Fibroblast of lung (primary cell): ENCODE measurements around the gene RPGRIP1. TPM values are rescaled to one million over a fixed set of nuclear protein-coding genes. Genes with fewer than 3 reads are reported as not detected.

Experiments used
- DNase-seq, 2 donors: peaks; one replicate each; pipeline versions ENCODE4 v3.0.0 to v3.0.0-alpha.2; 2010; ENCODE audit warnings: low read depth in 2 of 2
- H2AFZ ChIP-seq: 2 replicates; pipeline ENCODE4 v1.5.1; 2012; ENCODE audit warnings: low read length, control low read depth, inconsistent platforms
- H3K27ac ChIP-seq: 2 replicates; pipeline ENCODE4 v1.5.1; 2011; ENCODE audit warnings: low read length, control low read depth; ENCODE audit not compliant: insufficient read depth
- H3K27me3 ChIP-seq: 2 replicates; pipeline ENCODE4 v1.5.1; 2011; ENCODE audit warnings: mild to moderate bottlenecking, low read length; ENCODE audit not compliant: control insufficient read depth, insufficient read depth
- H3K36me3 ChIP-seq: 2 replicates; pipeline ENCODE4 v1.5.1; 2011; ENCODE audit warnings: low read length; ENCODE audit not compliant: control insufficient read depth, insufficient read depth
- H3K4me1 ChIP-seq: 2 replicates; pipeline ENCODE4 v1.5.1; 2011; ENCODE audit warnings: low read length; ENCODE audit not compliant: control insufficient read depth, insufficient read depth; ENCODE audit errors: extremely low read depth
- H3K4me2 ChIP-seq: 2 replicates; pipeline ENCODE4 v1.5.1; 2011; ENCODE audit warnings: low read length, control low read depth; ENCODE audit not compliant: insufficient read depth; ENCODE audit errors: extremely low read depth
- H3K4me3 ChIP-seq, 4 experiments: fragments of 200-600 bp in 1 of 4; sonication (generic) in 1 of 4; replicated peaks in 1 of 4; 2 replicates each; pipeline ENCODE4 v1.5.1; 2011 to 2016; ENCODE audit warnings: low read length in 4 of 4, low read depth in 3 of 4, mild to moderate bottlenecking in 3 of 4, control low read depth in 2 of 4, inconsistent platforms in 1 of 4, mixed read lengths in 1 of 4; ENCODE audit not compliant: insufficient read depth in 1 of 4; ENCODE audit errors: control extremely low read depth in 1 of 4
- H3K79me2 ChIP-seq: 2 replicates; pipeline ENCODE4 v1.5.1; 2012; ENCODE audit warnings: mild to moderate bottlenecking, low read length, inconsistent platforms; ENCODE audit not compliant: control insufficient read depth, insufficient read depth
- H3K9ac ChIP-seq: 2 replicates; pipeline ENCODE4 v1.5.1; 2011; ENCODE audit warnings: mild to moderate bottlenecking, low read length, control low read depth; ENCODE audit not compliant: insufficient read depth
- H3K9me3 ChIP-seq: 2 replicates; pipeline ENCODE4 v1.5.1; 2012; ENCODE audit warnings: low read depth, low read length; ENCODE audit not compliant: control insufficient read depth, insufficient read depth
- H4K20me1 ChIP-seq: 2 replicates; pipeline ENCODE4 v1.5.1; 2011; ENCODE audit warnings: low read length; ENCODE audit not compliant: control insufficient read depth, insufficient read depth; ENCODE audit errors: extremely low read depth
- CTCF ChIP-seq, 2 donors: IDR thresholded peaks in 1 of 2; conservative IDR thresholded peaks in 1 of 2; 1 replicate in 1 of 2; 2 replicates in 1 of 2; pipeline ENCODE4 v1.5.1; 2011 to 2012; ENCODE audit warnings: low read length in 2 of 2, control low read depth in 1 of 2, inconsistent platforms in 1 of 2, low read depth in 1 of 2, mild to moderate bottlenecking in 1 of 2
- EZH2 ChIP-seq: IDR thresholded peaks from 2 replicates; pipeline ENCODE4 v1.5.1; 2012; ENCODE audit warnings: low read length, control low read depth, mild to moderate bottlenecking; ENCODE audit errors: missing control alignments
- polyA plus RNA-seq, 2 donors: library from polyadenylated mRNA; depleted of rRNA in 1 of 2; stranded (reverse) in 1 of 2; unstranded in 1 of 2; fragments of >200 nt; gene quantifications; 2 replicates each; pipeline ENCODE4 v1.2.1, GENCODE V29; 2011 to 2012; ENCODE audit warnings: missing spikeins in 1 of 2
- total RNA-seq: library from RNA; depleted of rRNA; stranded (reverse); fragments of >200 nt; gene quantifications from 2 replicates; pipeline ENCODE4 v1.2.1, GENCODE V29; 2014

RPGRIP1 gene
- total and polyA plus RNA-seq, 2 donors (not counting 1 experiment from before 2014, with no cell fraction given) = under 0.01 to 0.32 TPM

GRCh38 chr14:21234112-21234511 lies 45.8 kb upstream of the RPGRIP1 start:
- H3K27ac ChIP-seq = no peak overlapping the region
- peaks cover 99% of the 10 kb centered on the region for H3K79me2 ChIP-seq
- no peaks in the 10 kb centered on the region for H4K20me1 ChIP-seq

GRCh38 chr14:21236948-21237797 lies 42.7 kb upstream of the RPGRIP1 start:
- no peak for TF ChIP-seq EZH2
- no peak for TF ChIP-seq CTCF (conservative IDR thresholded peaks at IDR 0.05 in 1 of 2, IDR thresholded peaks at IDR 0.05 in 1 of 2; ENCODE audit: low read depth in 1 of 2, low read length in 2 of 2)
- peaks cover 7% of the 10 kb centered on the region for H3K36me3 ChIP-seq

More at GRCh38 chr14:21234112-21234511, 45.8 kb upstream of the RPGRIP1 start:
- TF ChIP-seq EZH2 (no peak), CTCF (conservative IDR thresholded peaks at IDR 0.05 in 1 of 2, IDR thresholded peaks at IDR 0.05 in 1 of 2; ENCODE audit: low read depth in 1 of 2, low read length in 2 of 2) (no peak)
- peaks cover 18% of the 10 kb centered on the region for H3K36me3 ChIP-seq
- no peaks in the 10 kb centered on the region for H3K9me3 ChIP-seq
- no peaks in the 10 kb centered on the region for H3K27me3 ChIP-seq
- H2AFZ ChIP-seq = no peak overlapping the region
- no peak overlapping the region for H3K4me2 ChIP-seq
- no peak overlapping the region for H3K9ac ChIP-seq
- H3K4me1 ChIP-seq = no peaks in the 10 kb centered on the region
- no peak for DNase-seq
- no peak overlapping the region for H3K4me3 ChIP-seq

GRCh38 chr14:21238823-21239518 lies 40.9 kb upstream of the RPGRIP1 start:
- no peaks in the 10 kb centered on the region for H3K9me3 ChIP-seq
- no peak overlapping the region for H3K4me3 ChIP-seq
- no peak overlapping the region for H3K27ac ChIP-seq
- no peaks in the 10 kb centered on the region for H4K20me1 ChIP-seq
- H3K36me3 ChIP-seq = no peaks in the 10 kb centered on the region
- no peaks in the 10 kb centered on the region for H3K27me3 ChIP-seq
- DNase-seq = no peak
- H3K4me1 ChIP-seq = no peaks in the 10 kb centered on the region
- no peak overlapping the region for H3K4me2 ChIP-seq
- no peak overlapping the region for H3K9ac ChIP-seq
- no peak for TF ChIP-seq CTCF (conservative IDR thresholded peaks at IDR 0.05 in 1 of 2, IDR thresholded peaks at IDR 0.05 in 1 of 2; ENCODE audit: low read depth in 1 of 2, low read length in 2 of 2)
- no peak for TF ChIP-seq EZH2
- H3K79me2 ChIP-seq = peaks cover 99% of the 10 kb centered on the region
- no peak overlapping the region for H2AFZ ChIP-seq

More at GRCh38 chr14:21236948-21237797, 42.7 kb upstream of the RPGRIP1 start:
- no peak overlapping the region for H2AFZ ChIP-seq
- no peak overlapping the region for H3K27ac ChIP-seq
- H3K9ac ChIP-seq = no peak overlapping the region
- no peaks in the 10 kb centered on the region for H3K9me3 ChIP-seq
- H4K20me1 ChIP-seq = no peaks in the 10 kb centered on the region
- H3K27me3 ChIP-seq = no peaks in the 10 kb centered on the region
- no peak overlapping the region for H3K4me2 ChIP-seq
- no peak overlapping the region for H3K4me3 ChIP-seq
- H3K4me1 ChIP-seq = no peaks in the 10 kb centered on the region
- peaks cover 99% of the 10 kb centered on the region for H3K79me2 ChIP-seq
- DNase-seq = no peak
